Measurements from ENCODE around the gene SH3RF3. TPM values are rescaled to one million over a fixed set of nuclear protein-coding genes. Genes with fewer than 3 reads are reported as not detected.
"Not testable (repeated sequence)": the region's sequence is repeated elsewhere in the genome, so short reads cannot be mapped to it uniquely, and the experiment has no call there.

SH3RF3 gene
- total RNA-seq, 1 donor from 2014 or later = 1.3 TPM

- H3K36me3 Mint-ChIP-seq (ENCODE audit: insufficient read depth) = no peaks in the 10 kb centered on the region
These were observed 26.3 kb upstream of the SH3RF3 start for GRCh38 chr2:109102588-109103233.

GRCh38 chr2:109105113-109105512 is 23.9 kb upstream of the SH3RF3 start:
- Mint-ChIP-seq H3K27ac (no peak overlapping the region), H3K36me3 (ENCODE audit: insufficient read depth) (no peaks in the 10 kb centered on the region), H3K9me3 (ENCODE audit: low read depth) (no peaks in the 10 kb centered on the region), H3K4me3 (ENCODE audit: low read depth) (no peak overlapping the region), H3K4me1 (ENCODE audit: low read depth) (peaks cover 1% of the 10 kb centered on the region), H3K27me3 (peaks cover 27% of the 10 kb centered on the region)
- DNase-seq (ENCODE audit: low spot score, unreplicated experiment) = no peak
- TF ChIP-seq CTCF (IDR thresholded peaks at IDR 0.05; ENCODE audit: unreplicated experiment) = no peak

More at GRCh38 chr2:109102588-109103233, 26.3 kb upstream of the SH3RF3 start:
- Mint-ChIP-seq H3K27ac (no peak overlapping the region), H3K27me3 (peaks cover 24% of the 10 kb centered on the region), H3K9me3 (ENCODE audit: low read depth) (no peaks in the 10 kb centered on the region), H3K4me1 (ENCODE audit: low read depth) (peaks cover 2% of the 10 kb centered on the region), H3K4me3 (ENCODE audit: low read depth) (no peak overlapping the region)
- no peak for TF ChIP-seq CTCF (IDR thresholded peaks at IDR 0.05; ENCODE audit: unreplicated experiment)
- DNase-seq (ENCODE audit: low spot score, unreplicated experiment) = no peak

GRCh38 chr2:109108740-109109139 is 20.3 kb upstream of the SH3RF3 start:
- Mint-ChIP-seq H3K27me3 (peaks cover 8% of the 10 kb centered on the region), H3K27ac (no peak overlapping the region), H3K9me3 (ENCODE audit: low read depth) (no peaks in the 10 kb centered on the region), H3K4me3 (ENCODE audit: low read depth) (no peak overlapping the region), H3K36me3 (ENCODE audit: insufficient read depth) (no peaks in the 10 kb centered on the region), H3K4me1 (ENCODE audit: low read depth) (peaks cover 1% of the 10 kb centered on the region)
- no peak for TF ChIP-seq CTCF (IDR thresholded peaks at IDR 0.05; ENCODE audit: unreplicated experiment)
- no peak for DNase-seq (ENCODE audit: low spot score, unreplicated experiment)

GRCh38 chr2:109109342-109109741 is 19.7 kb upstream of the SH3RF3 start:
- Mint-ChIP-seq H3K27ac (no peak overlapping the region), H3K36me3 (ENCODE audit: insufficient read depth) (no peaks in the 10 kb centered on the region), H3K27me3 (peaks cover 5% of the 10 kb centered on the region), H3K9me3 (ENCODE audit: low read depth) (no peaks in the 10 kb centered on the region), H3K4me1 (ENCODE audit: low read depth) (peaks cover 1% of the 10 kb centered on the region), H3K4me3 (ENCODE audit: low read depth) (no peak overlapping the region)
- no peak for TF ChIP-seq CTCF (IDR thresholded peaks at IDR 0.05; ENCODE audit: unreplicated experiment)
- no peak for DNase-seq (ENCODE audit: low spot score, unreplicated experiment)

- peaks cover 1% of the 10 kb centered on the region for H3K4me1 Mint-ChIP-seq (ENCODE audit: low read depth)
- H3K4me3 Mint-ChIP-seq (ENCODE audit: low read depth) = no peak overlapping the region
- no peak overlapping the region for H3K27ac Mint-ChIP-seq
- H3K36me3 Mint-ChIP-seq (ENCODE audit: insufficient read depth) = no peaks in the 10 kb centered on the region
- peaks cover 8% of the 10 kb centered on the region for H3K27me3 Mint-ChIP-seq
- peaks cover 4% of the 10 kb centered on the region for H3K9me3 Mint-ChIP-seq (ENCODE audit: low read depth)
- no peak for DNase-seq (ENCODE audit: low spot score, unreplicated experiment)
- no peak for TF ChIP-seq CTCF (IDR thresholded peaks at IDR 0.05; ENCODE audit: unreplicated experiment)
These were observed 18.8 kb upstream of the SH3RF3 start for GRCh38 chr2:109110170-109110569.

- H3K27me3 Mint-ChIP-seq; H3K4me1 Mint-ChIP-seq (ENCODE audit: low read depth); H3K27ac Mint-ChIP-seq; H3K9me3 Mint-ChIP-seq (ENCODE audit: low read depth); DNase-seq (ENCODE audit: low spot score, unreplicated experiment); H3K36me3 Mint-ChIP-seq (ENCODE audit: insufficient read depth); H3K4me3 Mint-ChIP-seq (ENCODE audit: low read depth): not testable (repeated sequence)
These were observed 11.8 kb upstream of the SH3RF3 start for GRCh38 chr2:109117181-109117580.
